Measurements from ENCODE around the gene POC1A. TPM values are rescaled to one million over a fixed set of nuclear protein-coding genes. Genes with fewer than 3 reads are reported as not detected.

The POC1A gene
- total and polyA plus RNA-seq, 2 of the 4 experiments (the other 2 are of a cell fraction) = 10.6 to 11.5 TPM

GRCh38 chr3:52184690-52185089, 30.5 kb upstream of the POC1A start:
- Histone ChIP-seq H2BK15ac (ENCODE audit: low read depth, low read length) (no peak overlapping the region), H3K4me3 (ENCODE audit: insufficient read depth, low read depth, low read length) (no peak overlapping the region), H3K9me3 (ENCODE audit: control insufficient read depth, insufficient read depth, low read length) (no peaks in the 10 kb centered on the region), H2AK9ac (replicated peaks; ENCODE audit: low read depth, low read length, poor library complexity) (no peak overlapping the region), H2BK120ac (ENCODE audit: low read depth, low read length) (no peak overlapping the region), H3K14ac (replicated peaks; ENCODE audit: low read depth, low read length) (no peak overlapping the region), H4K91ac (ENCODE audit: insufficient read depth, low read depth, low read length) (no peak overlapping the region), H3K79me1 (ENCODE audit: low read depth in 1 of 2, low read length in 2 of 2) (no peaks in the 10 kb centered on the region), H3K23ac (ENCODE audit: low read depth, low read length) (no peak overlapping the region), H3K4me1 (ENCODE audit: control insufficient read depth, insufficient read depth, low read length) (no peaks in the 10 kb centered on the region), H3K18ac (ENCODE audit: low read depth, low read length) (no peak overlapping the region), H3K56ac (ENCODE audit: extremely low read depth, insufficient read depth, low read length) (no peak overlapping the region), H4K20me1 (ENCODE audit: insufficient read depth, low read length) (no peaks in the 10 kb centered on the region), H3K4ac (ENCODE audit: low read depth, low read length) (no peak overlapping the region), H3K36me3 (ENCODE audit: control insufficient read depth, insufficient read depth, low read length) (no peaks in the 10 kb centered on the region), H3K9me1 (ENCODE audit: insufficient read depth, low read length) (0 out of 2 replicates have a peak, but pooled peaks cover 3% of the 10 kb centered on the region), H3K27ac (ENCODE audit: insufficient read depth, low read length) (no peak overlapping the region), H3K27me3 (ENCODE audit: control insufficient read depth, insufficient read depth, low read length) (peaks cover 2% of the 10 kb centered on the region), H3K9ac (ENCODE audit: low read depth, low read length) (no peak overlapping the region), H2BK20ac (ENCODE audit: low read depth, low read length) (no peak overlapping the region), H4K5ac (ENCODE audit: low read depth, low read length) (no peak overlapping the region), H4K8ac (ENCODE audit: low read depth in 2 of 2, low read length in 2 of 2) (no peak overlapping the region), H3K4me2 (ENCODE audit: low read depth, low read length) (no peak overlapping the region), H2AK5ac (ENCODE audit: low read depth, low read length) (no peak overlapping the region), H2AFZ (replicated peaks; ENCODE audit: low read length, poor library complexity) (no peak overlapping the region), H2BK5ac (ENCODE audit: low read depth, low read length, poor library complexity, severe bottlenecking) (no peak overlapping the region)
- ATAC-seq (ENCODE audit: low read depth) (no peak), DNase-seq (no peak)
- ChIA-PET CTCF (no interaction called here), POLR2A (ENCODE audit: unreplicated experiment) (interaction anchor here (0.6 kb wide), 1 partner anchor 68 kb away, joined by 5 read pairs; no protein-coding TSS in a partner anchor)
- intact Hi-C loops (cut with micrococcal nuclease) (no loop called here), dilution Hi-C loops (cut with HindIII; ENCODE audit: low sequenced_read_pairs, unreplicated experiment) (no loop called here), in situ Hi-C loops (cut with MboI; ENCODE audit: low sequenced_read_pairs) (no loop called here)
- no peak for TF ChIP-seq SMC3 (IDR thresholded peaks at IDR 0.05; ENCODE audit: low read depth, low read length)
- no peak for TF ChIP-seq RFX5 (IDR thresholded peaks at IDR 0.05; ENCODE audit: low read depth, low read length)
- no peak for TF ChIP-seq MXI1 (IDR thresholded peaks at IDR 0.05; ENCODE audit: borderline replicate concordance, low read depth, low read length)
- no peak for TF ChIP-seq RAD21 (IDR thresholded peaks at IDR 0.05; ENCODE audit: low read length)
- no peak for TF ChIP-seq NFE2L2 (IDR thresholded peaks at IDR 0.05; ENCODE audit: low read depth, low read length)
- TF ChIP-seq FOS (IDR thresholded peaks at IDR 0.05; ENCODE audit: low read depth, low read length) = no peak
- TF ChIP-seq, protein P1, sequence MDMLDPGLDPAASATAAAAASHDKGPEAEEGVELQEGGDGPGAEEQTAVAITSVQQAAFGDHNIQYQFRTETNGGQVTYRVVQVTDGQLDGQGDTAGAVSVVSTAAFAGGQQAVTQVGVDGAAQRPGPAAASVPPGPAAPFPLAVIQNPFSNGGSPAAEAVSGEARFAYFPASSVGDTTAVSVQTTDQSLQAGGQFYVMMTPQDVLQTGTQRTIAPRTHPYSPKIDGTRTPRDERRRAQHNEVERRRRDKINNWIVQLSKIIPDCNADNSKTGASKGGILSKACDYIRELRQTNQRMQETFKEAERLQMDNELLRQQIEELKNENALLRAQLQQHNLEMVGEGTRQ (IDR thresholded peaks at IDR 0.05; ENCODE audit: low read depth, low read length) = no peak
- TF ChIP-seq ELK1 (IDR thresholded peaks at IDR 0.05; ENCODE audit: borderline replicate concordance, low read depth, low read length) = no peak
- no peak for TF ChIP-seq CEBPB (IDR thresholded peaks at IDR 0.05; ENCODE audit: low read depth, low read length)
- TF ChIP-seq, protein P2, sequence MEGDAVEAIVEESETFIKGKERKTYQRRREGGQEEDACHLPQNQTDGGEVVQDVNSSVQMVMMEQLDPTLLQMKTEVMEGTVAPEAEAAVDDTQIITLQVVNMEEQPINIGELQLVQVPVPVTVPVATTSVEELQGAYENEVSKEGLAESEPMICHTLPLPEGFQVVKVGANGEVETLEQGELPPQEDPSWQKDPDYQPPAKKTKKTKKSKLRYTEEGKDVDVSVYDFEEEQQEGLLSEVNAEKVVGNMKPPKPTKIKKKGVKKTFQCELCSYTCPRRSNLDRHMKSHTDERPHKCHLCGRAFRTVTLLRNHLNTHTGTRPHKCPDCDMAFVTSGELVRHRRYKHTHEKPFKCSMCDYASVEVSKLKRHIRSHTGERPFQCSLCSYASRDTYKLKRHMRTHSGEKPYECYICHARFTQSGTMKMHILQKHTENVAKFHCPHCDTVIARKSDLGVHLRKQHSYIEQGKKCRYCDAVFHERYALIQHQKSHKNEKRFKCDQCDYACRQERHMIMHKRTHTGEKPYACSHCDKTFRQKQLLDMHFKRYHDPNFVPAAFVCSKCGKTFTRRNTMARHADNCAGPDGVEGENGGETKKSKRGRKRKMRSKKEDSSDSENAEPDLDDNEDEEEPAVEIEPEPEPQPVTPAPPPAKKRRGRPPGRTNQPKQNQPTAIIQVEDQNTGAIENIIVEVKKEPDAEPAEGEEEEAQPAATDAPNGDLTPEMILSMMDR (conservative IDR thresholded peaks at IDR 0.05; ENCODE audit: low read depth, low read length) = no peak
- TF ChIP-seq BHLHE40 (IDR thresholded peaks at IDR 0.05; ENCODE audit: low read depth, low read length) = no peak
- no peak for TF ChIP-seq MAFK (IDR thresholded peaks at IDR 0.05; ENCODE audit: low read depth, low read length)
- TF ChIP-seq MAZ (IDR thresholded peaks at IDR 0.05; ENCODE audit: borderline replicate concordance, low read depth, low read length) = no peak
- no peak for TF ChIP-seq RCOR1 (IDR thresholded peaks at IDR 0.05; ENCODE audit: insufficient replicate concordance, low read length)
- TF ChIP-seq POLR2A (IDR thresholded peaks at IDR 0.05; ENCODE audit: low read depth, low read length) = no peak
- no peak for TF ChIP-seq CHD1 (IDR thresholded peaks at IDR 0.05; ENCODE audit: low read depth, low read length)
- BruUV-seq (replicated peaks) = no TSS peak
- WGBS, 2 experiments (ENCODE audit: extremely low coverage in 2 of 2, insufficient read length in 1 of 2) = 40% methylated on average over 1 of the region's 8 CpGs; no CpG with 5 or more reads in 1 of the 2 experiments

All from IMR-90 (cell line).